Liver (tissue), 9 donors: ENCODE results near the gene ETV4. TPM values are rescaled to one million over a fixed set of nuclear protein-coding genes. Genes with fewer than 3 reads are reported as not detected.

Experiments used
- DNase-seq: peaks from one replicate; pipeline ENCODE4 v3.0.0-alpha.2; 2017; ENCODE audit warnings: low spot score
- H3K27ac ChIP-seq, 2 donors: one replicate each; pipeline ENCODE4 v1.7.0; 2013; ENCODE audit warnings: inconsistent platforms in 2 of 2, low read length in 2 of 2, control low read depth in 1 of 2, low read depth in 1 of 2, mild to moderate bottlenecking in 1 of 2
- H3K27me3 ChIP-seq, 4 donors: one replicate each; pipeline versions ENCODE4 v1.6.1 to v1.7.0; 2013; ENCODE audit warnings: low read length in 3 of 4, inconsistent platforms in 1 of 4, mild to moderate bottlenecking in 1 of 4, moderate library complexity in 1 of 4; ENCODE audit not compliant: control insufficient read depth in 4 of 4, insufficient read depth in 4 of 4
- H3K36me3 ChIP-seq, 4 donors: one replicate each; pipeline versions ENCODE4 v1.6.1 to v1.7.0; 2013; ENCODE audit warnings: low read length in 3 of 4, mild to moderate bottlenecking in 3 of 4, low read depth in 1 of 4, moderate library complexity in 1 of 4; ENCODE audit not compliant: control insufficient read depth in 4 of 4, insufficient read depth in 3 of 4
- H3K4me1 ChIP-seq, 4 donors: one replicate each; pipeline versions ENCODE4 v1.6.1 to v1.7.0; 2013; ENCODE audit warnings: low read length in 3 of 4, mild to moderate bottlenecking in 3 of 4, moderate library complexity in 1 of 4; ENCODE audit not compliant: control insufficient read depth in 4 of 4, insufficient read depth in 4 of 4
- H3K4me3 ChIP-seq, 3 donors: one replicate each; pipeline versions ENCODE4 v1.6.1 to v1.7.0; 2013; ENCODE audit warnings: low read length in 3 of 3, control low read depth in 1 of 3, low read depth in 1 of 3, mild to moderate bottlenecking in 1 of 3
- H3K9ac ChIP-seq, 2 donors: one replicate each; pipeline ENCODE4 v1.7.0; 2013; ENCODE audit warnings: low read length in 2 of 2, mild to moderate bottlenecking in 2 of 2, moderate library complexity in 2 of 2, control low read depth in 1 of 2, low read depth in 1 of 2
- H3K9me3 ChIP-seq, 4 donors: one replicate each; pipeline versions ENCODE4 v1.6.1 to v1.7.0; 2013; ENCODE audit warnings: low read length in 3 of 4; ENCODE audit not compliant: control insufficient read depth in 4 of 4
- EGR1 ChIP-seq, 2 donors: IDR thresholded peaks; 2 replicates each; pipeline ENCODE4 v1.6.1; 2016 to 2018; ENCODE audit warnings: antibody characterized with exemption in 2 of 2, low read depth in 2 of 2
- FOXA1 ChIP-seq: IDR thresholded peaks from 2 replicates; pipeline ENCODE4 v1.6.1; 2016; ENCODE audit warnings: antibody characterized with exemption
- FOXA2 ChIP-seq: IDR thresholded peaks from 2 replicates; pipeline ENCODE4 v1.6.1; 2016; ENCODE audit warnings: antibody characterized with exemption
- GABPA ChIP-seq, 2 donors: IDR thresholded peaks in 1 of 2; conservative IDR thresholded peaks in 1 of 2; 2 replicates each; pipeline ENCODE4 v1.6.1; 2016; ENCODE audit warnings: antibody characterized with exemption in 2 of 2, mild to moderate bottlenecking in 1 of 2, moderate library complexity in 1 of 2
- HNF4A ChIP-seq, 2 donors: conservative IDR thresholded peaks; 2 replicates each; pipeline ENCODE4 v1.6.1; 2016; ENCODE audit warnings: antibody characterized with exemption in 2 of 2, mild to moderate bottlenecking in 2 of 2
- HNF4G ChIP-seq: IDR thresholded peaks from 2 replicates; pipeline ENCODE4 v1.6.1; 2016; ENCODE audit warnings: antibody characterized with exemption
- JUND ChIP-seq, 2 donors: IDR thresholded peaks; 2 replicates each; pipeline ENCODE4 v1.6.1; 2016; ENCODE audit warnings: antibody characterized with exemption in 2 of 2
- NR2F2 ChIP-seq: IDR thresholded peaks from 2 replicates; pipeline ENCODE4 v1.6.1; 2016; ENCODE audit warnings: antibody characterized with exemption
- RAD21 ChIP-seq, 2 donors: IDR thresholded peaks; 2 replicates each; pipeline ENCODE4 v1.6.1; 2016; ENCODE audit warnings: antibody characterized with exemption in 2 of 2, mild to moderate bottlenecking in 2 of 2
- RXRA ChIP-seq, 2 donors: IDR thresholded peaks; 2 replicates each; pipeline ENCODE4 v1.6.1; 2017 to 2018; ENCODE audit warnings: antibody characterized with exemption in 2 of 2, mild to moderate bottlenecking in 1 of 2
- SP1 ChIP-seq: IDR thresholded peaks from 2 replicates; pipeline ENCODE4 v1.6.1; 2018; ENCODE audit warnings: antibody characterized with exemption, mild to moderate bottlenecking
- TAF1 ChIP-seq: conservative IDR thresholded peaks from 2 replicates; pipeline ENCODE4 v1.6.1; 2016; ENCODE audit warnings: antibody characterized with exemption, mild to moderate bottlenecking
- YY1 ChIP-seq: IDR thresholded peaks from 2 replicates; pipeline ENCODE4 v1.6.1; 2016; ENCODE audit warnings: antibody characterized with exemption, mild to moderate bottlenecking
- WGBS: extraction: QIAGEN DNeasy Blood & Tissue Kit; methylation state at CpG from one replicate; pipeline ENCODE4 v1.1.7; 2013; 5-methylcytosine and 5-hydroxymethylcytosine counted together
- polyA plus RNA-seq, 2 donors: library from polyadenylated mRNA; stranded (reverse) in 1 of 2; unstranded in 1 of 2; fragments of 200-250 nt in 1 of 2; fragments of >200 nt in 1 of 2; fragmentation: Nextera tagmentation in 1 of 2; extraction: Ambion mirVana in 1 of 2; gene quantifications; one replicate each; pipeline versions ENCODE4 v1.2.1 to v1.2.3, GENCODE V29; 2013 to 2015
- total RNA-seq, 2 donors: library from RNA; depleted of rRNA; stranded (reverse); fragments of >200 nt; gene quantifications; one replicate each; pipeline ENCODE4 v1.2.3, GENCODE V29; 2014
- TF ChIP-seq, protein P1 (sequence below): IDR thresholded peaks from 2 replicates; pipeline ENCODE4 v1.6.1; 2016; ENCODE audit warnings: antibody characterized with exemption
- TF ChIP-seq, protein P2 (sequence below): fragments of 150-350 bp; IDR thresholded peaks from 2 replicates; pipeline ENCODE4 v1.5.1; 2017; ENCODE audit warnings: improper control_type of control experiment, low read depth, low read length; ENCODE audit not compliant: missing input control
- TF ChIP-seq, protein P3 (sequence below): IDR thresholded peaks from 2 replicates; pipeline ENCODE4 v1.6.1; 2016; ENCODE audit warnings: antibody characterized with exemption
- TF ChIP-seq, protein P4 (sequence below): IDR thresholded peaks from 2 replicates; pipeline ENCODE4 v1.6.1; 2016; ENCODE audit warnings: antibody characterized with exemption, mild to moderate bottlenecking
- TF ChIP-seq, protein P5 (sequence below): IDR thresholded peaks from 2 replicates; pipeline ENCODE4 v1.6.1; 2016; ENCODE audit warnings: antibody characterized with exemption
- donor health status: healthy.
- donor health status: healthy.
- donor health status: healthy.
- donor health status: healthy.
- donor health status: healthy.

ETV4 gene
- total and polyA plus RNA-seq, 4 donors, result 0.08 to 1.1 (median 0.46) TPM

DNA sequence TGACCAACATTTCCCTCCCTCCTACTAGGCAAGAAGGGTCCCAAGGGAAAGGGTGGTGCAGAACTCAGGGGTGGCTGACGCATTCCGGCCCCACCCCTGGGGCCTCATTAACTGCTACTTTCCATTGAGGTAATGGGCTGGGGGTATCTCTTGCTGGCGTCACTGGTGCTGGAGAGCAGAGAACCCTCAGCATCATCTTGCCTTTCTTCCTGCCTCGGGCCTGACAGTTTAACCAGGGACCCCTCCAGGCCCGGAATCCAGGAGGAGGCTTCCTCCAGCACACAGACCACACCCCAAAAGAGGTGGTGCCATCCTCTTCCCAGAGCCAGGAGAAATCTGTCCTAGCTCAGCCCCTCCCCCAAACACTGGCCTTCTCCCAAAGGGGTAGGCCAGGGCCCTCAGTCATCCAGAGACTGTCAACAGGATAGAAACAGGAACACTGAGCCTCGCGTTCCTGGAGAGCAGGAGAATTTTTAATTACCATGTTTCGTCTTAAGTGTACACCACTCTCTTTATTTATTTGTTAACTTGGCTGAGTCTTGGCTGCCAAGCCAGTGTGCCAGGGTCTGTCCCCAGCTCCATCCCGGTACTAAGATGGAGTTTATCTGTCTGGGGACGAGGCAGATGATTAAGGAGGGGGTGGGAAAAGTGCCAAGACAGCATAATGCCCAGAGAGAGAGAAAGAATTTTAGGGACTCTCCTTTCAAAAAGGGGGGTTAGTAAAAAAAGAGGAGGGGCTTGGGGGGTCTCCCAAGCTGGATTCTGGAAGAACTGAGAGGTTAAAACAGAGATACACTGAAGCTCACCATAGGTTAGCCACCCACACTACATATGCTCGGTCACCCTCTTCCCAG, 5.1 kb downstream of the ETV4 start:
- no peaks in the 10 kb centered on the region for H3K36me3 ChIP-seq
- peaks cover 8 to 18% (median 12%) of the 10 kb centered on the region in 4 donors for H3K4me1 ChIP-seq
- DNase-seq, result no peak
- TF ChIP-seq HNF4A (conservative IDR thresholded peaks at IDR 0.05), result no peak
- TF ChIP-seq GABPA (IDR thresholded peaks at IDR 0.05 in 1 of 2, conservative IDR thresholded peaks at IDR 0.05 in 1 of 2), result no peak
- TF ChIP-seq, protein P1, sequence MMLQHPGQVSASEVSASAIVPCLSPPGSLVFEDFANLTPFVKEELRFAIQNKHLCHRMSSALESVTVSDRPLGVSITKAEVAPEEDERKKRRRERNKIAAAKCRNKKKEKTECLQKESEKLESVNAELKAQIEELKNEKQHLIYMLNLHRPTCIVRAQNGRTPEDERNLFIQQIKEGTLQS, result no peak
- no peak for TF ChIP-seq RXRA (IDR thresholded peaks at IDR 0.05)
- TF ChIP-seq, protein P2, sequence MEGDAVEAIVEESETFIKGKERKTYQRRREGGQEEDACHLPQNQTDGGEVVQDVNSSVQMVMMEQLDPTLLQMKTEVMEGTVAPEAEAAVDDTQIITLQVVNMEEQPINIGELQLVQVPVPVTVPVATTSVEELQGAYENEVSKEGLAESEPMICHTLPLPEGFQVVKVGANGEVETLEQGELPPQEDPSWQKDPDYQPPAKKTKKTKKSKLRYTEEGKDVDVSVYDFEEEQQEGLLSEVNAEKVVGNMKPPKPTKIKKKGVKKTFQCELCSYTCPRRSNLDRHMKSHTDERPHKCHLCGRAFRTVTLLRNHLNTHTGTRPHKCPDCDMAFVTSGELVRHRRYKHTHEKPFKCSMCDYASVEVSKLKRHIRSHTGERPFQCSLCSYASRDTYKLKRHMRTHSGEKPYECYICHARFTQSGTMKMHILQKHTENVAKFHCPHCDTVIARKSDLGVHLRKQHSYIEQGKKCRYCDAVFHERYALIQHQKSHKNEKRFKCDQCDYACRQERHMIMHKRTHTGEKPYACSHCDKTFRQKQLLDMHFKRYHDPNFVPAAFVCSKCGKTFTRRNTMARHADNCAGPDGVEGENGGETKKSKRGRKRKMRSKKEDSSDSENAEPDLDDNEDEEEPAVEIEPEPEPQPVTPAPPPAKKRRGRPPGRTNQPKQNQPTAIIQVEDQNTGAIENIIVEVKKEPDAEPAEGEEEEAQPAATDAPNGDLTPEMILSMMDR, result no peak
- TF ChIP-seq, protein P3, sequence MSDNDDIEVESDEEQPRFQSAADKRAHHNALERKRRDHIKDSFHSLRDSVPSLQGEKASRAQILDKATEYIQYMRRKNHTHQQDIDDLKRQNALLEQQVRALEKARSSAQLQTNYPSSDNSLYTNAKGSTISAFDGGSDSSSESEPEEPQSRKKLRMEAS, result no peak
- TF ChIP-seq, protein P4, sequence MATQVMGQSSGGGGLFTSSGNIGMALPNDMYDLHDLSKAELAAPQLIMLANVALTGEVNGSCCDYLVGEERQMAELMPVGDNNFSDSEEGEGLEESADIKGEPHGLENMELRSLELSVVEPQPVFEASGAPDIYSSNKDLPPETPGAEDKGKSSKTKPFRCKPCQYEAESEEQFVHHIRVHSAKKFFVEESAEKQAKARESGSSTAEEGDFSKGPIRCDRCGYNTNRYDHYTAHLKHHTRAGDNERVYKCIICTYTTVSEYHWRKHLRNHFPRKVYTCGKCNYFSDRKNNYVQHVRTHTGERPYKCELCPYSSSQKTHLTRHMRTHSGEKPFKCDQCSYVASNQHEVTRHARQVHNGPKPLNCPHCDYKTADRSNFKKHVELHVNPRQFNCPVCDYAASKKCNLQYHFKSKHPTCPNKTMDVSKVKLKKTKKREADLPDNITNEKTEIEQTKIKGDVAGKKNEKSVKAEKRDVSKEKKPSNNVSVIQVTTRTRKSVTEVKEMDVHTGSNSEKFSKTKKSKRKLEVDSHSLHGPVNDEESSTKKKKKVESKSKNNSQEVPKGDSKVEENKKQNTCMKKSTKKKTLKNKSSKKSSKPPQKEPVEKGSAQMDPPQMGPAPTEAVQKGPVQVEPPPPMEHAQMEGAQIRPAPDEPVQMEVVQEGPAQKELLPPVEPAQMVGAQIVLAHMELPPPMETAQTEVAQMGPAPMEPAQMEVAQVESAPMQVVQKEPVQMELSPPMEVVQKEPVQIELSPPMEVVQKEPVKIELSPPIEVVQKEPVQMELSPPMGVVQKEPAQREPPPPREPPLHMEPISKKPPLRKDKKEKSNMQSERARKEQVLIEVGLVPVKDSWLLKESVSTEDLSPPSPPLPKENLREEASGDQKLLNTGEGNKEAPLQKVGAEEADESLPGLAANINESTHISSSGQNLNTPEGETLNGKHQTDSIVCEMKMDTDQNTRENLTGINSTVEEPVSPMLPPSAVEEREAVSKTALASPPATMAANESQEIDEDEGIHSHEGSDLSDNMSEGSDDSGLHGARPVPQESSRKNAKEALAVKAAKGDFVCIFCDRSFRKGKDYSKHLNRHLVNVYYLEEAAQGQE, result no peak
- no peak for TF ChIP-seq YY1
- TF ChIP-seq, protein P5, sequence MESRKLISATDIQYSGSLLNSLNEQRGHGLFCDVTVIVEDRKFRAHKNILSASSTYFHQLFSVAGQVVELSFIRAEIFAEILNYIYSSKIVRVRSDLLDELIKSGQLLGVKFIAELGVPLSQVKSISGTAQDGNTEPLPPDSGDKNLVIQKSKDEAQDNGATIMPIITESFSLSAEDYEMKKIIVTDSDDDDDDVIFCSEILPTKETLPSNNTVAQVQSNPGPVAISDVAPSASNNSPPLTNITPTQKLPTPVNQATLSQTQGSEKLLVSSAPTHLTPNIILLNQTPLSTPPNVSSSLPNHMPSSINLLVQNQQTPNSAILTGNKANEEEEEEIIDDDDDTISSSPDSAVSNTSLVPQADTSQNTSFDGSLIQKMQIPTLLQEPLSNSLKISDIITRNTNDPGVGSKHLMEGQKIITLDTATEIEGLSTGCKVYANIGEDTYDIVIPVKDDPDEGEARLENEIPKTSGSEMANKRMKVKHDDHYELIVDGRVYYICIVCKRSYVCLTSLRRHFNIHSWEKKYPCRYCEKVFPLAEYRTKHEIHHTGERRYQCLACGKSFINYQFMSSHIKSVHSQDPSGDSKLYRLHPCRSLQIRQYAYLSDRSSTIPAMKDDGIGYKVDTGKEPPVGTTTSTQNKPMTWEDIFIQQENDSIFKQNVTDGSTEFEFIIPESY, result no peak
- TF ChIP-seq HNF4G, result no peak
- no peak for TF ChIP-seq FOXA2
- TF ChIP-seq JUND (IDR thresholded peaks at IDR 0.05), result no peak
- no peak for TF ChIP-seq TAF1
- TF ChIP-seq FOXA1, result no peak
- TF ChIP-seq RAD21 (IDR thresholded peaks at IDR 0.05), result no peak
- no peak for TF ChIP-seq NR2F2
- TF ChIP-seq SP1, result no peak
- TF ChIP-seq EGR1 (IDR thresholded peaks at IDR 0.05; ENCODE audit: low read depth in 2 of 2), result no peak
- 82% methylated on average over 11 of the region's 11 CpGs for WGBS
- H3K27me3 ChIP-seq, result no peaks in the 10 kb centered on the region
- no peak overlapping the region for H3K27ac ChIP-seq
- no peak overlapping the region for H3K9ac ChIP-seq
- no peaks in the 10 kb centered on the region for H3K9me3 ChIP-seq
- no peak overlapping the region for H3K4me3 ChIP-seq
